Activated CD8-positive, alpha-beta T cell treated with anti-CD3 and anti-CD28 coated beads, Interleukin-2, amount 10 ng/mL, durations not matched to agents 7 days and 5 days (primary cell): ENCODE results near the gene ZDHHC11. TPM values are rescaled to one million over a fixed set of nuclear protein-coding genes. Genes with fewer than 3 reads are reported as not detected.
A peak's percentile ranks its signal among the peaks of the same experiment; 100 is the strongest.
"Not testable (repeated sequence)": the region's sequence is repeated elsewhere in the genome, so short reads cannot be mapped to it uniquely, and the experiment has no call there.

Source experiments
- ATAC-seq: fragments of 150-1000 bp; cut with Tn5 transposase; one replicate; pipeline ENCODE4 v1.10.0; 2021; ENCODE audit warnings: moderate library complexity
- CTCF ChIA-PET: fragments of 350-600 bp; sonication (Branson Sonifier 250); formaldehyde crosslinking; loops from one replicate; lab custom pipeline; 2021; ENCODE audit warnings: antibody characterized with exemption; lab: Charles Lee
- POLR2A ChIA-PET: fragments of 350-600 bp; sonication (Branson Sonifier 250); formaldehyde crosslinking; loops from one replicate; lab custom pipeline; 2021; ENCODE audit warnings: antibody characterized with exemption; lab: Charles Lee
- DNase-seq: peaks from one replicate; pipeline ENCODE4 v3.0.0-alpha.2; 2020
- H3K27ac Mint-ChIP-seq: one replicate; pipeline ENCODE4 v1.8.0; 2021; ENCODE audit warnings: mild to moderate bottlenecking, mixed read lengths
- H3K27me3 Mint-ChIP-seq: one replicate; pipeline ENCODE4 v1.8.0; 2021; ENCODE audit warnings: low read depth, mixed read lengths
- H3K36me3 Mint-ChIP-seq: one replicate; pipeline ENCODE4 v1.8.0; 2021; ENCODE audit warnings: low read depth, mixed read lengths
- H3K4me1 Mint-ChIP-seq: one replicate; pipeline ENCODE4 v1.8.0; 2021; ENCODE audit warnings: low read depth, mixed read lengths
- H3K4me3 Mint-ChIP-seq: one replicate; pipeline ENCODE4 v1.8.0; 2021; ENCODE audit warnings: mild to moderate bottlenecking, mixed read lengths
- H3K9me3 Mint-ChIP-seq: one replicate; pipeline ENCODE4 v1.8.0; 2022; ENCODE audit warnings: mixed read lengths; ENCODE audit not compliant: insufficient read depth
- total RNA-seq, 2 experiments: library from RNA; stranded (reverse); gene quantifications; one replicate each; pipeline ENCODE4 v1.2.3, GENCODE V29; 2021

Gene ZDHHC11
- total RNA-seq, 2 experiments from 2014 or later: 11.9 to 17.0 TPM

GRCh38 chr5:886036-886435 is 35.2 kb upstream of the ZDHHC11 start:
- H3K9me3 Mint-ChIP-seq: peaks cover 9% of the 10 kb centered on the region
- H3K27ac Mint-ChIP-seq: no peak overlapping the region
- peaks cover 38% of the 10 kb centered on the region for H3K4me1 Mint-ChIP-seq
- DNase-seq: no peak
- ATAC-seq: no peak
- H3K27me3 Mint-ChIP-seq: peaks cover 7% of the 10 kb centered on the region
- ChIA-PET POLR2A (no interaction called here), CTCF (no interaction called here)
- H3K4me3 Mint-ChIP-seq: no peak overlapping the region
- peaks cover 93% of the 10 kb centered on the region for H3K36me3 Mint-ChIP-seq

- Mint-ChIP-seq H3K36me3 (peaks cover 94% of the 10 kb centered on the region), H3K9me3 (peaks cover 9% of the 10 kb centered on the region), H3K4me3 (no peak overlapping the region), H3K27ac (no peak overlapping the region), H3K27me3 (peaks cover 7% of the 10 kb centered on the region), H3K4me1 (peaks cover 33% of the 10 kb centered on the region)
- ATAC-seq (no peak), DNase-seq (no peak)
- ChIA-PET POLR2A (no interaction called here), CTCF (no interaction called here)
Observed at GRCh38 chr5:885529-885928, 34.7 kb upstream of the ZDHHC11 start.

- no peak overlapping the region for H3K4me3 Mint-ChIP-seq
- no peak for DNase-seq
- peaks cover 92% of the 10 kb centered on the region for H3K36me3 Mint-ChIP-seq
- peaks cover 9% of the 10 kb centered on the region for H3K9me3 Mint-ChIP-seq
- no peak for ATAC-seq
- no peak overlapping the region for H3K27ac Mint-ChIP-seq
- H3K4me1 Mint-ChIP-seq: peaks cover 32% of the 10 kb centered on the region
- CTCF ChIA-PET: no interaction called here
- POLR2A ChIA-PET: no interaction called here
- peaks cover 7% of the 10 kb centered on the region for H3K27me3 Mint-ChIP-seq
Observed at GRCh38 chr5:885127-885442, 34.3 kb upstream of the ZDHHC11 start.

- ATAC-seq: no peak
- no peak for DNase-seq
- Mint-ChIP-seq H3K36me3 (peaks cover 88% of the 10 kb centered on the region), H3K27me3 (peaks cover 7% of the 10 kb centered on the region), H3K9me3 (peaks cover 9% of the 10 kb centered on the region), H3K4me1 (peaks cover 28% of the 10 kb centered on the region), H3K27ac (no peak overlapping the region), H3K4me3 (no peak overlapping the region)
- ChIA-PET CTCF (no interaction called here), POLR2A (no interaction called here)
Observed at GRCh38 chr5:884345-885126, 33.8 kb upstream of the ZDHHC11 start.

- no peak for DNase-seq
- CTCF ChIA-PET: no interaction called here
- Mint-ChIP-seq H3K9me3 (peaks cover 9% of the 10 kb centered on the region), H3K4me1 (peaks cover 26% of the 10 kb centered on the region), H3K4me3 (peak overlapping the region; percentile 48), H3K27me3 (peaks cover 7% of the 10 kb centered on the region), H3K36me3 (peaks cover 80% of the 10 kb centered on the region), H3K27ac (peak overlapping the region; percentile 85)
- no peak for ATAC-seq
- POLR2A ChIA-PET: no interaction called here
Observed at GRCh38 chr5:883475-884181, 32.8 kb upstream of the ZDHHC11 start.

GRCh38 chr5:882253-883183 is 31.7 kb upstream of the ZDHHC11 start:
- peak overlapping the region; percentile 85 for H3K27ac Mint-ChIP-seq

GRCh38 chr5:881551-881935 is 30.8 kb upstream of the ZDHHC11 start:
- Mint-ChIP-seq H3K9me3 (peaks cover 9% of the 10 kb centered on the region), H3K27ac (no peak overlapping the region), H3K4me3 (no peak overlapping the region), H3K36me3 (peaks cover 76% of the 10 kb centered on the region), H3K4me1 (peaks cover 21% of the 10 kb centered on the region), H3K27me3 (peaks cover 7% of the 10 kb centered on the region)
- ChIA-PET CTCF (no interaction called here), POLR2A (no interaction called here)
- ATAC-seq: no peak
- no peak for DNase-seq

More at GRCh38 chr5:882253-883183, 31.7 kb upstream of the ZDHHC11 start:
- Mint-ChIP-seq H3K4me3 (peak overlapping the region; percentile 48), H3K27me3 (peaks cover 7% of the 10 kb centered on the region), H3K4me1 (peaks cover 21% of the 10 kb centered on the region), H3K9me3 (peaks cover 9% of the 10 kb centered on the region), H3K36me3 (peaks cover 79% of the 10 kb centered on the region)
- ChIA-PET CTCF (no interaction called here), POLR2A (no interaction called here)
- DNase-seq (no peak), ATAC-seq (peak; percentile 8)

- no peak overlapping the region for H3K27ac Mint-ChIP-seq
- POLR2A ChIA-PET: no interaction called here
- H3K4me3 Mint-ChIP-seq: no peak overlapping the region
Observed at GRCh38 chr5:880816-881550, 30.2 kb upstream of the ZDHHC11 start.

GRCh38 chr5:878677-879076 is 27.9 kb upstream of the ZDHHC11 start:
- H3K27me3 Mint-ChIP-seq, H3K27ac Mint-ChIP-seq, H3K9me3 Mint-ChIP-seq, H3K4me3 Mint-ChIP-seq, CTCF ChIA-PET, POLR2A ChIA-PET, DNase-seq, ATAC-seq: not testable (repeated sequence)
- Mint-ChIP-seq H3K4me1 (peaks cover 18% of the 10 kb centered on the region), H3K36me3 (peaks cover 70% of the 10 kb centered on the region)

More at GRCh38 chr5:880816-881550, 30.2 kb upstream of the ZDHHC11 start:
- peaks cover 21% of the 10 kb centered on the region for H3K4me1 Mint-ChIP-seq
- H3K27me3 Mint-ChIP-seq: peaks cover 7% of the 10 kb centered on the region
- H3K36me3 Mint-ChIP-seq: peaks cover 75% of the 10 kb centered on the region
- CTCF ChIA-PET: no interaction called here
- no peak for DNase-seq
- peaks cover 9% of the 10 kb centered on the region for H3K9me3 Mint-ChIP-seq
- no peak for ATAC-seq

- Mint-ChIP-seq H3K27ac (no peak overlapping the region), H3K4me3 (no peak overlapping the region), H3K4me1 (peaks cover 18% of the 10 kb centered on the region), H3K36me3 (peaks cover 70% of the 10 kb centered on the region), H3K9me3 (peaks cover 9% of the 10 kb centered on the region), H3K27me3 (peaks cover 7% of the 10 kb centered on the region)
- ChIA-PET POLR2A (no interaction called here), CTCF (no interaction called here)
- no peak for ATAC-seq
- DNase-seq: no peak
Observed at GRCh38 chr5:878125-878524, 27.3 kb upstream of the ZDHHC11 start.
